ENCODE data around the gene WDR59.
"Not testable (repeated sequence)": the region's sequence is repeated elsewhere in the genome, so short reads cannot be mapped to it uniquely, and the experiment has no call there.

The WDR59 gene

DNA sequence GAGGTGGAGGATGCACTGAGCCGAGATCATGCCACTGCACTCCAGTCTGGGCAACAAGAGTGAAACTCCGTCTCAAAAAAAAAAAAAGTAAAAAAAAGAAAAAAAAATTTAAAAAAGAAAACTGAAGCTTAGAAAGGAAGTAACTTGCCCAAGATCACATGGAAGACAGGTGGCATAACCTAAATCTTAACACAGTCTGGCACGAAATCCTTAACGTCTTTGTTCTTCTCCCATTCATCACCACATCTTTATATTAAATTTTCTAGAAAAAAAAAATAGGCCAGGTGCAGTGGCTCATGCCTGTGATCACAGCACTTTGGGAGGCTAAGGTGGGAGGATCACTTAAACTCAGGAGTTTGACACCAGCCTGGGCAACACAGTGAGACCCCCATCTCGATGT is 9.3 kb downstream of the WDR59 start:
- DNase-seq (ENCODE audit: low spot score), result no peak

DNA sequence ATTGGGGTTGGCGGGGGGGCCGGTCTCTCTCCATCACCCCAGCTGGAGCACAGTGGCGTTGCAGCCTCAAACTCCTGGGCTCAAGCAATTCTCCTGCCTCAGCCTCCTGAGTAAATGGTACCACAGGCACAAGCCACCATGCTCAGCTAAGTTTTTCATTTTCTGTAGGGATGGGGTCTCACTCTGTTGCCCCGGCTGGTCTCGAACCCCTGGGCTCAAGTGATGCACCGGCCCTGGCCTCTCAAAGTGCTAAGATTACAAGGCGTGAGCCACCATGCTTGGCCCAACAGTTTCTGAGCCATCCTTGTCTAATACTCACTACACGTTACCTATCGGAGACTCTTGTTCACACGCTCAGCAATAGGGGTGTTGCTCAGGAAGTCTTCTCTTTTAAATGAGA is 11.6 kb downstream of the WDR59 start:
- DNase-seq (ENCODE audit: low spot score), result no peak

DNA sequence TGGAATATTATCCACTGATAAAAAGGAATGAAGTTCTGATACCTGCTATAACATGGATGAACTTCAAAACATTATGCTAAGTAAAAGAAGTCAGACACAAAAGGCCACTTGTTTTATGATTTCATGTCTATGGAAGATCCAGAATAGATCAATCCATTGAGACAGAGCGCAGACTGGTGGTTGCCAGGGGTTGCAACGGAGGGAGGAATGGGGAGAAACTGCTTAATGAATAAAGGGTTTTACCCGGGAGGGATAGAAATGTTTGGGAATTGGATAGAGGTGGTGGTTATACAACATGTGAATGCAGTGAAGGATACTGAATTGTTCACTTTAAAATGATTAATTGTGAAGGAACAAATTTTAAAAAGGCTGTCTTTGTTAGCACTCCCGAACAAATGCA is 30.2 kb downstream of the WDR59 start:
- no peak for DNase-seq (ENCODE audit: low spot score)

DNA sequence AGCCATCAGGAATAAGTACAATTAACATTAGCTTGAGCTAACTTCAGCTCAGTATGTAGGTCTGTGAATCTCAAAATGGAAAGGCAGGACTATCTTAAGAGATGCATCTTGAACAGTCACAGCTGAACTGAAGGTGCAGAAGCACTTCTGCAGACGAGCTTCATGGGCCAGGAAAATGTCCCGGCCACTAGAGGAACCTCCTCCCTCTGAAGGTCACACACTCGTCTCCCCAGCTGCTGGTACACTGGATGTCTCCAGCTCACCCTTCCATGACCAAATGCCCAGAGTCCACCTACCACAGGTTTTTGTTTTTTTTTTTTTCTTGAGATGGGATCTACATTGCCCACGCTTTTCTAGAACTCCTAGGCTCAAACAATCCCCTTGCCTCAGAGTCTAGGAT is 33.2 kb downstream of the WDR59 start:
- no peak for DNase-seq (ENCODE audit: low spot score)

DNA sequence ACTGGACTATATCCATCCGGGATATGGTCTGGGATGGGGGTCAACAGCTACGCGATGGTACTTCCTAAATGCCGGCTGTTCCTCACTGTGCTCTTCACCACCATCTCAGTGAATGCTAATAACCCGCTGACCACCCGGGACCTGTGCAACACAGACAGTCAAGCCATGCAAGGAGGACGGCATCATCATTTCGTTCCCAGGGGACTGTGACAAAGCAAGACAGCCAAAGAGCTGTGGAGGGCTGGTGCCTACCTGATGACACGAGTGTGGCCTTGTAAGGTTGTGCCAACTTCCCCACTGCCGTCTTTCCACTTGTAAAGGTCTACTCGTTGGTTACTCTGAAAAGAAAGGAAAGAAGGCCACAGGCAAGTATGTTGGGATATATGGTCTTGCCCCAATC is 33.7 kb downstream of the WDR59 start:
- no peak for DNase-seq (ENCODE audit: low spot score)

DNA sequence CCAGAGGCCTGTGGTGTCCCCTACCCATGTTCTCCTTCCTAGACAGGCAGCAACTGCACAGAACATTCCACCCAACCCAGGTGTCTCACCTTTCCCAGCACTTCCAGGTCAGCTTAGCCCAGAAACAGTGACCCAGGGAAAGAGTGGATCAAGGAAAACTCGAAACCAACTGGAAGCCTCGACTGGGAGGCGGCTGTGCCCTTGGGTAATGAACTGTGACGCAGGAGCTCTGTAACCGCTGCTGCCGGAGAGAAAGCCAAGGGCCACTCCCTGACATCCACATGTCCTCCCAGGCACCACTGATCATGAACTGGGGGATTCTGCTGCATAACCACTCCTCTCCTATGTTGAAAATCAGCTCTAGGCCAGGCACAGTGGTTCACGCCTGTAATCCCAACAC is 34.4 kb downstream of the WDR59 start:
- DNase-seq (ENCODE audit: low spot score), result no peak

DNA sequence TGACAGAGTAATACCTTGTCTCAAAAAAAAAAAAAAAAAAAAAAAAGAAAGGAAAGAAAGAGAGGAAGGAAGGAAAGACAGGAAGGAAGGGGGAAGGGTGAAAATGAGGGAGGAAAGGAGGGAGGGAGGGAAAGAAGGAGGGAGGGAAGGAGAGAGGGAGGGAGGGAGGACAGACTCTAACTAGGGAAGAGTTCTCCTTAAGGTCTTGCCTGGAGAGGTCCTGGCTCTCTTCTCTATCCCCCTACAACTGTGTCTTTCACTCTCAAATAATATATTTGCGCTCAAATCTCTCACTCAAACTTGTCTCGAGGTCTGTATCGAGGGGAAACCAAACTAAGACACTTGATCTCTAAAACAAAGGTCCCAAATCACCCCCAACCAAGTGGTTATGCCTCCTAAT is 35.6 kb downstream of the WDR59 start:
- no peak for DNase-seq (ENCODE audit: low spot score)

DNA sequence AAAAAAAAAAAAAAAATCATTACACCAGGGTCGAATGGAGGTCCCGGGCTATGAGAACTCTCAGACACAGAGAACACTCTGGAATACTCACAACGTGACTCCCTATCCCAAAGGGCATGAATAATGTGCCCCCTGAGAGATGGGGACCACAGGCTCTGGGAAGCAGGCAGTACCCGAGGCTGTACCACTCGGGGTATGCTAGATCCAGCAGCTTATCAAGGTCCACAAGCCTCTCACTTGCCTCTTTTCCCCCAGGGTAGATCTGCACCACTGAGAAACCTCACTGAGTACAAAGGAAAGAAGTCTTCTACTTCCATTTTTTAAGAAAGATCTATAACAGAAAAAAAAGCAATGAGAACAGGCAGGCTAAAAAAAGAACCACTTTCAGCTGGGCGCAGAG is 40.5 kb downstream of the WDR59 start:
- no peak for DNase-seq (ENCODE audit: low spot score)

DNA sequence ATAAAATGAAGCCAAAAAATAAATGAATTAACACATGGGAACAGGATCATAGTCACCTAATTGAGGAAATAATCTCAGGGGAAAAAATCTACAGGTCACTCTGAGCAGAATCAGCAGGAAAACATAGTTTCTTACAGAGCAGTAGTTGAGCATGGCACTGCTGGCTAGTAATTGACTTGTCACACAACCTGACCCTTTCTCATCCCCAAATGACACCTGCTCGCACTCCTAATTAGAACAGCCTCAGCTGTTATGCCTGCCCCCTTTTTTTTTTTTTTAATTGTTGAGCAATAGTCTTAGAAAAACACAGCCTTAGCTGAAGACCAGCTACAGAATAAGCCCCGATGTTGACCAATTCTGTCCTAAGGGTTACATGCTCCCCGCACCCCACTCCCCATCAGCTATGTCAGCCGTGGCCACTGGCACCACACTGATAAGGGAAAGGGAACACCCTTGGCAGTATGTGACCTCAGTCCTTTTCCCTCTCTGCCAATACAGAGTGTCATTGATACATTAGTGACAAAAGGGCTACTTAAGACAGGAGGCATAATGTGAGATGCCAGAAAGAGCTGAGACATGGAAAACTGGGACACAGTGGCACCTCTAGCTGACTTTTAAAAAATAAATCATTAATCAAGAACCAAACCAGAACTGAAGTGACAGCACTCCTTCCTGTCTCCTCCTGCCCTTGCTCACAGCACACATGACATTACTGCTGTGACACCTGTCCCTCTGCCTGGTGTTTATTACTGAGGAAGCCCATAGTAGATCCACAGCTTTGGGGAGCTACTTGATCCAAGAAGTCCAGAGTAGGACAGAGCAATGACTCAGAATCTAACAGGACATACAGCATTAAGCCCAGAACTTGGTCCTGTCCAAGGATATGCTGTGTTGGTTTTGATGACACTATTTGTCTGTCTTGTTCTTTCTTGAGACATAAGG is 41.7 kb downstream of the WDR59 start:
- no peak for DNase-seq (ENCODE audit: low spot score)

DNA sequence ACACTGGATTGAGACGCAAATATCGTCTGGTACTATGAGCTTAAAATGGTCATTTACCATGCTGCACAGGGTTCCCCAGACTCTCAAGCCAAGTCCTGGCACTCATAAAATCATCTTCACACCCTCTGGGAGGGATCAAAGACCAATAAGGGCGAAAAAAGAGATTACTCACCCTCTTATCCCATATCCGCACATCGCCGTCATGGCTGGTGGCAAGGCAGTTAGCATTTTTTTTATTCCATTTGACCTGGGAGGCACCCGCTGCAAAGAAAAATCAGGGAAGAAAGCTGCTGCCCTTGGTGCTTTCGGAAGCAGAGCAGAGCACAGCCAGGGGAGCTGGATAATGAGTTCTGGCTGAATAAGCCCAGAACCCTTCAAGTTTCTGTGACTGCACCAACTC is 42.4 kb downstream of the WDR59 start:
- DNase-seq (ENCODE audit: low spot score), result no peak

DNA sequence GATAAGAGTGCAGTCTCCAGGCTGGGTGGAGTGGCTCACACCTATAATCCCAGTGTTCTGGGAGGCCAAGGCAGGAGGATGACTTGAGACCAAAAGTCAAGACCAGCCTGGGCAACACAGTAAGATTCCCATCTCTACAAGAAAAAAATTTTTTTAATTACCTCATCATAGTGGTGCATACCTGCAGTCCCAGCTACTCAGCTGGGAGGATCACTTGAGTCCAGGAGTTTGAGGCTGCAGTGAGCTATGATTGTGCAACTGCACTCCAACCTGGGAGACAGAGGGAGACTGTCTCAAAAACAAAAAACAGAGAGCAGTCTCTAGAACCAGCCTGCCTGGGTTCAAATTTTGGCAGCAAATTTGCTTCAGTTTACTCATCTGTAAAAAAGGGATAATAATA is 45.2 kb downstream of the WDR59 start:
- no peak for DNase-seq (ENCODE audit: low spot score)

DNA sequence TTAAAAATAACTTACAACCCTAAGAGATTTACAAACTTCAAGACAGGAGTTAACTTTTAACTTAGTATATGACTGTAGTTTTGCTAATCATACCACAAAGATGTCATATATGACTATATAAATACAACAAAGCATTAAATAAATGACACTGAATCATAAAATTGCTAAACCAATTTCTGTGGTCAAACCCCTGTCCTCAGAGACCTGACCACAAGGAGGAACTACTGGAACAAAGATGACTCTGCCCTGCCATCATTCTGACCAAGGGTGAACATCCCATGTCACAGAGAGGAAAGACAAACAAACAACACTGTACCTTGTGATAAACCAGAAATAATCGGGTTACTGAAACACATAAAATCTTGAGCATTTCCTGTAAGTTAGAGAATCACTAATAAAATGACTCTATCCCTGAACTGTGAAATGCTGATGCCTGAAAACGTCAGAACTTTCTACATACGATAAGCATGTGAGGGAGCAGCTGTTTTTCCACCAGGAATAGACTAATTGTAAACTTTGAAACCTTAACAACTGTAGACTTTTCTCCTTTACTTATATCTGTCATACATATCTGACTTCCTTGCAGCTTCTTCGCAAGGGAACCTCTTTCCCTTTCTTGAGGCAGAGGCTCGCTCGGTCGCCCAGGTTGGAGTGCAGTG is 47.9 kb downstream of the WDR59 start:
- no peak for DNase-seq (ENCODE audit: low spot score)

DNA sequence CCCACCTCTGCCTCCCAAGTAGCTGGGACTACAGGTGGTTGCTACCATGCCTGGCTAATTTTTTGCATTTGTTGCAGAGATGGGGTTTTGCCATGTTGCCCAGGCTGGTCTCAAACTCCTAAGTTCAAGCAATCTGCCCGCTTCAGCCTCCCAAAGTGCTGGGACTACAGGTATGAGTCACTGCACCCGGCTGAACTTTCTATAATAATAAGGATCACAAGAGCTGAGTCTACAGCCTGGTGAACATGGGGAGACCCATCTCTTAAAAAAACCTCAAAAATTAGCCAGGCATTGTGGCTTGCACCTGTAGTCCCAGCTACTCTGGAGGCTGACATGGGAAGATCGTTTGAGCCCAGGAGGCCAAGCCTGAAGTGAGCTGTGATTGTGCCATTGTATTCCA is 53.5 kb downstream of the WDR59 start:
- DNase-seq (ENCODE audit: low spot score), result no peak

DNA sequence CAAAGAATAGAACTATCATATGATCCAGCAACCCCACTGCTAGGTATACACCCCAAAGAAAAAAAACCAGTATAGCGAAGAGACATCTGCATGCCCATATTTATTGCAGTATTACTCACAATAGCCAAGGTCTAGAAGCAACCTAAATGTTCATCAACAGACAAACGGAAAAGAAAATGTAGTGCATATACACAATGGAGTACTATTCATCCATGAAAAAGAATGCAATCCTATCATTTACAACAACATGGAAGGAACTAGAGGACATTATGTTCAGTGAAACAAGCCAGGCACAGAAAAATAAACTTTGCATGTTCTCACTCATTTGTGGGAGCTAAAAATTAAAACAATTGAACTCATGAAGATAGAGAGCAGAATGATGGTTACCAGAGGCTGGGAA is 55.3 kb downstream of the WDR59 start:
- DNase-seq (ENCODE audit: low spot score), result no peak

DNA sequence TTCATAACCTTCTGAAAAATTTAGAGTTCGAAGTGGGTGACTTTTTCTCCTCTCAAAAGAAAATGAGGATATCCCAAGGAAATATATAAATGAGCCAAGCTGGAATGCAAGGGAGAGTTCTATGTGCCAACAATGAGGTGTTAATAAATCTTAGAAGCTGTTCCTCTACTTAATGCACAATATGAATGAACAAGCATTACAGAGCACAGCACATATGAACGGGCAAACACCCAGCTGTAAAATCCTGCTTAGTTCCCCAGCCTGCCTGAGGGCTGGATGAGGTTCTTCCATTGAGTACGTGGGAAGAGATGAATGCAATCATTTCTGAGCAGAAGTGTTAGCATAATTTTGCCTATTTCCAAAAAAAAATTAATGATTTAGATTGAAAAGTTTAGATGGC is 58.1 kb downstream of the WDR59 start:
- no peak for DNase-seq (ENCODE audit: low spot score)

DNA sequence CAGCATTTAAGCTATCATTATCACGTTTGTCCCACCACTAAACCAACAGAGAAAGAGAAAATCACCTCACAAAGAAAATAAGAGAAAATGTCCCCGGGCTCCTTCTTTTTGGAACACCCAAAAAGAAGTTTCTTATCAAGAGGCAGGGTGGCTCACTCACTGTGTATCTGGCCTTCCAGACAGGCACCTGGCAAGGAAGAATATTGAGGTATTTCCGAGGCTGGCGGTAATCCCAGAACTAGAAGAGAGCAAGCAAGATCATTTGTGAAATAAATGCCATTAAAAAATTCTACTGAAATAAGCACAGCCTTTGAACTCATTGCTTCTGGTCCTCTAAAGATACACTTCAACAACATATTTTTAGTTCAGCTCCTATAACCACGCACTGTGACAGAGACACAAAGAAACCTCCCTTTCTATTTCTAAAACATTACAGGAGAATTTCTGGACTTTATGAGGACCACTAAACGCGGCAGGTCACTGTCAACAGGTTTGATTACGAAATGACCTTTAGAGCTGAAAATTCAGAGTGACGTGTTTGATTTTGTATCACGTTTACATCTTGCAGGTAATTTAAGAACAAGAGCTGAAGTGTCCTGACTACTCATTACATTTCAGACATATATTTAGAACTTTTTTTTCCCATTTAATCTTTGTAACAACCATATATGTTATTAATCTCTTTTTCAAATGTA is 61.0 kb downstream of the WDR59 start:
- DNase-seq (ENCODE audit: low spot score), result no peak

DNA sequence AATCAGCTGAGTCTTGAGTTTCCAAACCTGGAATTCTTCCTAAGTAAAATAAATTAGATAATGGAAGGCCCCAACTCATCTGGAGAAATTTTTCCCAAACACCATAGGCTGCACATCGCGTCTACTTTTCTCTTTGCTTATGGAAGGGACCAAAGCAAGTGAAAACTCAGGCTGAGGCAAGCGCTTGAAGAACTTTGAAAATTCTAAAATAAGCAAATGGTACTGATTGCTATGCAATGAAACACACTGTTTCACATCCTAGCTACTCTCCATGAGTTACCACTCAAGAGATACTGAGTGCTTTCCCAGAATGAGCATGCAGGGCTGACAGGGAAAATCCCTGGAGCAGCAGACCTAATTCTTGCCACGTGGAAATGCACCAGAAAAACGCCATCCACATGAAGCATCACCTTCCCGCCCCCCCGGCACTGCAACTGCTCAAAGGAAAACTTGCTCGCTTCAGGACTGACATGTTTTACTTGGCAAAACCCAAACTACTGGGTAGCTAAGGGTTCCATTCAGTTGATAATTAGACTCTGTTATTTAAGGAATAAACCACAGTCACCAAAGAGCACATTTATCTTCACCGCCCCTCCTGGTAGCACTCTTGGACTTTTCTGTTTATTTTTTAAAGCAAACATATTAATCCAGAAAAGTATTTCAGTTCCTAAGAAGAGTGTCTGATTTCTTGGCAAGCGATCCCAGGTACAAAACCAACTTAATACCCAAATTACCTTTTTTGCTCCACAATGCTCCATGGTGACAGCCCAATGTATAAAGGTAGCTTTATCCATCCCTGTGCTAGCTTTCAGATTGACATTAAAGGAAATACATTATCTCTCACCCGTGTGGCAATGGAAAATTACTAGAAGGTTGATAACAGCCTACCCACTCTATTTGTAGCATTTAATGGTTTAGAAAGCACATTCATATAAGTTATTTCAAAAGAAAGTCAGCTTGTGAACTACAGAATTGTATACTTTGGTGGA is 62.5 kb downstream of the WDR59 start:
- DNase-seq (ENCODE audit: low spot score), result no peak

DNA sequence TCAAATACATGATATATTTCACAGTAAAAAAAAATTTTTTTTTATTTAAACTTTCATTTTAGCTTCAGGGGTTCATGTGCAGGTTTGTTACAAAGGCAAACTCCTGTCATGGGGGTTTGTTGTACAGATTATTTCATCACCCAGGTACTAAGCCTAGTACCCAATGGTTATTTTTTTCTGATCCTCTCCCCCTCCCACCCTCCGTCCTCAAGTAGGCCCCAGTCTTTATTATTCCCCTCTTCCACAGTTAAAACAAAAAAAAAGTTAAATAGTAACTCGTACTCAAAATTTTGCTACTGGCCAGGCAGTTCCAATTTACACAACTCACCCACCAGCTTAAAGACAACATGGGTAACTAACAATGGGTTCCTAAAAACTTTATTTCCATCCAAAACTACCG is 63.9 kb downstream of the WDR59 start:
- DNase-seq (ENCODE audit: low spot score), result no peak

DNA sequence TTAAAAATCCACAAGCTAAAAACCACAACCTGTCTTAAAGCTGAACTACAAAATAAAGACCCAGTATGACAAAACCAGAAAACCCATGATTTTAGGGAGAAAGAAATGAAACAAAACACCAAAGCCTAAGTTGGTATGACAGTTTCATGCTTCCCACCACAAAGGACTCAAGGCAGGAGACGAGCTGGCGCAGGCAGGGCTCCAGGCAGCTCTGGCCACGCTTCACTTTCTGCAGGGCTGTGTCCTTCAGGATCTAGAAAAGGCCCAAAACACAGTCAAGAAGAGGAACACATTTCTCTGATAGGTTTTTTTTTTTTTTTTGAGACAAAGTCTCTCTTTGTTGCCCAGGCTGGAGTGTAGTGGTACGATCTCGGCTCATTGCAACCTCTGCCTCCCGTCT is 75.3 kb downstream of the WDR59 start:
- DNase-seq (ENCODE audit: low spot score), result no peak

DNA sequence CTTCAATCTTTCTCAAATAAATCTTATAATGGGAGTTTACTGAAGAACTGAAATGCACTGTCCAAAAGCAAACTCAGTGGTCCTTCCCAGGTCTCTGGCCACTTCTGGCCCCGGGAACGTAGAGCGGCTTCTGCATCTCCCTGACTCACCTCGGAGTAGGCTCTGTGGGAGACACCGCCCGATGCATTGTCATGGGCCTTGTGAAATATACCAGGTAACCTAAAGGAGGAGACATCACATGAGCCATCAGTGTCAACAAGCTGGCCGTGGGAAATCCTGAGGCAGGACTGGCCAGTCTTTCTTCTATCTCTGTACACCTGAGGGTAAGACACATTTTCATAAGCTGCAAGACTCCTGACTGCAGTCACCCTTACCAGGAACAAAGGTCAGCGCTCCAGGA is 76.2 kb downstream of the WDR59 start:
- not testable (repeated sequence) for DNase-seq (ENCODE audit: low spot score)

DNA sequence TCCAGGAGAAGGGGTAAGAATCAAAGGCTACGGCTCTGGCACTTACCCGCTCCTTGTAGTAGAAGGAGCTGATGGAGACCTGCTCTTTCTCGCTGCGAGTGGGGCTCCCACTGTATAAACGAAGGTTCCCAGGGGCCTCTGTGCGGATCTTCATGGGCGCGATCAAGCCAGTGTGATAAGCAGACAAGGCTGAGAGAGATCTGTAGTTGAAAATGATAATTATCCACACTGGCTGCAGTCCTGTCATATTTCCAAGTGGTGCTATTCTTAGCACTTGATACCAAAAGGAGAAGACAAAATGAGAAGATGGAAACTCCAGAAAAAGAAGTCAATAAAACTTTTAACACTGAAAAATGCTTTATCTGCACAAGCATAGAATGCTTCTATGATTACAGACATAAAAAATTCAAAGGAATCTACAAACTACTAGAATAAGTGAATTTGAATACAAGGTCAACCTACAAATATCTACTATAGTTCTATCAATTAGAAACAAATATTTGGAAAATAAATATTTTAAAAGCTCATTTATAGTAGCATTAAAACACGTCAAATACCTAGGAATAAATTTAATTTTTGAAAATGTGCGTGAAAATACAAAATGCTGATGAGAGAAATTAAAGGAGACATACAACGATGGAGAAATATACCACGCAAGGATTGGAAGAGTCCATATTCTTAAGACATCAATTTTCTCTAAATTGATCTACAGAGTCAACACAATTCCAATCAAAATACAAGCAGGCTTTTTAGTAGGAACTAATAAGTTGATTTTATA is 80.8 kb downstream of the WDR59 start:
- no peak for DNase-seq (ENCODE audit: low spot score)

Measured in RKO (cell line).